Lung (tissue), 12 donors: Measurements from ENCODE around the gene LMF1. TPM values are rescaled to one million over a fixed set of nuclear protein-coding genes. Genes with fewer than 3 reads are reported as not detected.

Experiments
- ATAC-seq: fragments of 200-7000 bp; cut with Tn5 transposase; one replicate; pipeline ENCODE4 v1.9.1; 2020; ENCODE audit warnings: moderate number of reproducible peaks; ENCODE audit not compliant: insufficient read depth, low FRiP score
- DNase-seq, 3 donors: peaks; one replicate each; pipeline ENCODE4 v3.0.0-alpha.2; 2013 to 2017
- H3K27ac ChIP-seq, 2 donors: one replicate each; pipeline ENCODE4 v1.5.1; 2013; ENCODE audit warnings: mild to moderate bottlenecking in 2 of 2, moderate library complexity in 2 of 2, control low read depth in 1 of 2, inconsistent platforms in 1 of 2, low read depth in 1 of 2, low read length in 1 of 2
- H3K27me3 ChIP-seq, 3 donors: one replicate each; pipeline ENCODE4 v1.5.1; 2013; ENCODE audit warnings: low read length in 2 of 3; ENCODE audit not compliant: control insufficient read depth in 3 of 3, insufficient read depth in 3 of 3
- H3K36me3 ChIP-seq, 4 donors: one replicate each; pipeline ENCODE4 v1.5.1; 2013; ENCODE audit warnings: low read length in 4 of 4, mild to moderate bottlenecking in 1 of 4, moderate library complexity in 1 of 4; ENCODE audit not compliant: control insufficient read depth in 4 of 4, insufficient read depth in 4 of 4
- H3K4me1 ChIP-seq, 5 donors: one replicate each; pipeline ENCODE4 v1.5.1; 2013; ENCODE audit warnings: low read length in 5 of 5, mild to moderate bottlenecking in 2 of 5, moderate library complexity in 1 of 5; ENCODE audit not compliant: control insufficient read depth in 5 of 5, insufficient read depth in 5 of 5
- H3K4me3 ChIP-seq: one replicate; pipeline ENCODE4 v1.5.1; 2013; ENCODE audit warnings: mild to moderate bottlenecking, control low read depth, moderate library complexity
- H3K9ac ChIP-seq, 2 donors: one replicate each; pipeline ENCODE4 v1.5.1; 2013; ENCODE audit warnings: low read length in 2 of 2, control low read depth in 1 of 2; ENCODE audit not compliant: insufficient read depth in 1 of 2
- H3K9me3 ChIP-seq, 4 donors: one replicate each; pipeline ENCODE4 v1.5.1; 2013; ENCODE audit warnings: low read length in 3 of 4, mild to moderate bottlenecking in 1 of 4, moderate library complexity in 1 of 4; ENCODE audit not compliant: control insufficient read depth in 4 of 4, insufficient read depth in 3 of 4
- WGBS, 2 donors: extraction: QIAGEN DNeasy Blood & Tissue Kit; methylation state at CpG; one replicate each; pipeline ENCODE4 v1.1.7; 2013; 5-methylcytosine and 5-hydroxymethylcytosine counted together
- polyA plus RNA-seq, 2 donors: library from polyadenylated mRNA; stranded (reverse); fragments of 200-250 nt; gene quantifications; one replicate each; pipeline ENCODE4 v1.2.1, GENCODE V29; 2013
- total RNA-seq, 2 donors: library from RNA; depleted of rRNA in 1 of 2; stranded (reverse); fragments of >200 nt in 1 of 2; gene quantifications; one replicate each; pipeline ENCODE4 v1.2.1, GENCODE V29; 2014 to 2021
- TF ChIP-seq, protein P1 (sequence below): IDR thresholded peaks from 2 replicates; pipeline ENCODE4 v1.5.1; 2012; ENCODE audit warnings: mild to moderate bottlenecking; ENCODE audit errors: control extremely low read depth, extremely low read depth
- donor health status: control.
- donor health status: control.
- donor health status: Bipolar disorder and iron deficiency.
- donor health status: healthy.
- donor health status: DM: yes; HTN: yes; CAD: no.

The LMF1 gene
- total and polyA plus RNA-seq, 4 donors = 9.1 to 23.7 (median 20.6) TPM

DNA sequence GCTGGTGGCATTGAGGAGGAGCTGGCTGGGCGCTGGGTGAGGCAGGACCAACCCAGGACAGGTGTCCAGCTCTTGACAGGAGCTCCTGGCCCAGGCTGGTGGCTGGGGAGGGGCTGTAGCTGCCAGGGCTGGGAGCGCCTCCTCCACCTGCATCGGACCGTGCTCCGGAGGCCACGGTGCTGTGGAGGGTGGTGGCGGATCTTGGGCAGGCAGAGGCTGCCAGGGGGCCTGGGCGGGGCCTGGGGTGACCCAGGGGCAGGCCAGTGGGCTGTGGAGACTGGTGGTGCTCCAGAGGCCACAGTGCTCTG lies 42.8 kb upstream of the LMF1 start:
- H3K4me3 ChIP-seq = no peak overlapping the region
- no peaks in the 10 kb centered on the region for H3K27me3 ChIP-seq
- DNase-seq (no peak), ATAC-seq (no peak)
- 74 to 87% methylated on average over 6 to 8 of the region's 8 CpGs for WGBS, 2 donors
- TF ChIP-seq, protein P1, sequence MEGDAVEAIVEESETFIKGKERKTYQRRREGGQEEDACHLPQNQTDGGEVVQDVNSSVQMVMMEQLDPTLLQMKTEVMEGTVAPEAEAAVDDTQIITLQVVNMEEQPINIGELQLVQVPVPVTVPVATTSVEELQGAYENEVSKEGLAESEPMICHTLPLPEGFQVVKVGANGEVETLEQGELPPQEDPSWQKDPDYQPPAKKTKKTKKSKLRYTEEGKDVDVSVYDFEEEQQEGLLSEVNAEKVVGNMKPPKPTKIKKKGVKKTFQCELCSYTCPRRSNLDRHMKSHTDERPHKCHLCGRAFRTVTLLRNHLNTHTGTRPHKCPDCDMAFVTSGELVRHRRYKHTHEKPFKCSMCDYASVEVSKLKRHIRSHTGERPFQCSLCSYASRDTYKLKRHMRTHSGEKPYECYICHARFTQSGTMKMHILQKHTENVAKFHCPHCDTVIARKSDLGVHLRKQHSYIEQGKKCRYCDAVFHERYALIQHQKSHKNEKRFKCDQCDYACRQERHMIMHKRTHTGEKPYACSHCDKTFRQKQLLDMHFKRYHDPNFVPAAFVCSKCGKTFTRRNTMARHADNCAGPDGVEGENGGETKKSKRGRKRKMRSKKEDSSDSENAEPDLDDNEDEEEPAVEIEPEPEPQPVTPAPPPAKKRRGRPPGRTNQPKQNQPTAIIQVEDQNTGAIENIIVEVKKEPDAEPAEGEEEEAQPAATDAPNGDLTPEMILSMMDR = no peak
- no peak overlapping the region for H3K9ac ChIP-seq
- H3K9me3 ChIP-seq = peaks cover 0 to 1% (median 0%) of the 10 kb centered on the region in 4 donors
- H3K4me1 ChIP-seq = peaks cover 0 to 19% (median 0%) of the 10 kb centered on the region in 5 donors
- no peaks in the 10 kb centered on the region for H3K36me3 ChIP-seq
- no peak overlapping the region for H3K27ac ChIP-seq

DNA sequence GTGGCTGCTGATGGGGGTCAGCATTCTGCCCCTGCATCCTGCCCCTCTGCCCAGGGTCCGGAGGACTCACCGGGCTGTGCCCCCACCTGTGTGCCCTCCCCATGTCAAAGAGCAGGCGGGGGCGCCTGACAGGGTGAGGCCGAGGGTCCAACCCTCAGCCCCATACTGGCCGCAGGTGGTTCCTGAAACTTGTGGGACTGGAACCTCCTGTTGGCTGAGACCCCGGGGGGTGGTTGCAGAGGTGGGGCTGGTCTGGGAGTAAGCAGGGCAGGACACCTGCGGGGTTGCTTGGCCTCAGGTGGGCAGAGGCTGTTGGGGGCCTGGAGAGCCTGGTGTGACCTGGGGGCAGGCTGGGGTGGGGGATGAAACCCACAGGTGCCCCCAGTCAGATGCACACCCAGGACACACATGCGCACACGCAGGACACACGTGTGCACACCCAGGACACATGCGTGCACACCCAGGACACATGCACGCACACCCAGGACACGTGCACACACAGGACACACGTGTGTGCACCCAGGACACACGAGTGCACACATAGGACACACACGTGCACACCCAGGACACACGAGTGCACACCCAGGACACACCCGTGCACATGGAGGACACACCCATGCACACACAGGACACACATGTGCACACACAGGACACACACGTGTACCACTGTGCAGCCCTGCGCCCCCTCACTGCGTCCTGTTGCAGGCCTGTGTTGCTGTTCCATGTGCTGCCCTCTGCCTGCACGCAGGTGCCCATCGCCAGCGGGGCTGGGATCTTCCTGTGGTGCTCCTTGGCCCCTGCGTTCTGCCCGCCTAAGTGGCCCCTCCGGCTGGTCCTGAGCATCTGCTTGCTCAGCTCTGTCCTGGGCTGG lies 42.2 kb upstream of the LMF1 start:
- ATAC-seq (no peak), DNase-seq (no peak)
- no peak overlapping the region for H3K4me3 ChIP-seq
- no peak overlapping the region for H3K27ac ChIP-seq
- H3K4me1 ChIP-seq = peaks cover 0 to 19% (median 0%) of the 10 kb centered on the region in 5 donors
- H3K9ac ChIP-seq = no peak overlapping the region
- peaks cover 0 to 1% (median 0%) of the 10 kb centered on the region in 4 donors for H3K9me3 ChIP-seq
- H3K36me3 ChIP-seq = no peaks in the 10 kb centered on the region
- TF ChIP-seq, protein P1 = no peak
- 81 to 88% methylated on average over 25 to 28 of the region's 28 CpGs for WGBS, 2 donors
- H3K27me3 ChIP-seq = no peaks in the 10 kb centered on the region

DNA sequence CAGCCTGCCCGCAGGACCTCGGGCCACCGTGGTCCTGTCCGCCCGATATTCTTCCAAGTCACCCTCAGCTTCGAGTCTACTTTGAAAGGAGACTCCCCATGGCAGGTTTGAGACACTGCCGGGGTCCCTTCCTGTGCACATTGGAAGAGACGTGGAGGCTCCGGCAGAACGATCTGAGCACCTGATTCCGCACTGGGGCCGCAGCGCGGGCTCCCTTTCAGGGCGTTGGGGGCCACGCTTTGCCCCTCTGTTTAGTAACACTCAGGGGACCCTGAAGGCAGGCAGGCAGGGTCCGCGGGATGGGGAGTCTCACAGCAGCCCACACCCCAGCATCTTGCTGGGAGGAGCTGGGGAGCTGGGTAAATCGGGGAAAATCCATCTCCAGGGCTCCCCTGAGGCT lies 41.4 kb upstream of the LMF1 start:
- Histone ChIP-seq H3K36me3 (no peaks in the 10 kb centered on the region), H3K27me3 (no peaks in the 10 kb centered on the region), H3K9me3 (peaks cover 0 to 1% (median 0%) of the 10 kb centered on the region in 4 donors), H3K27ac (no peak overlapping the region), H3K4me1 (peaks cover 0 to 19% (median 0%) of the 10 kb centered on the region in 5 donors), H3K9ac (no peak overlapping the region), H3K4me3 (no peak overlapping the region)
- WGBS, 2 donors = 87 to 92% methylated on average over 19 of the region's 19 CpGs
- TF ChIP-seq, protein P1 = no peak
- DNase-seq (no peak), ATAC-seq (no peak)
